Measurements from ENCODE around the gene SIRT3. TPM values are rescaled to one million over a fixed set of nuclear protein-coding genes. Genes with fewer than 3 reads are reported as not detected.

SIRT3 gene
- total RNA-seq, 3 donors from 2014 or later (not counting 1 experiment from before 2014, with no cell fraction given): 20.1 to 24.2 (median 21.2) TPM

GRCh38 chr11:236774-237767 is 929 bp upstream of the SIRT3 start, which contains the start of gene PSMD13:
PSMD13 (plus strand) TSS chr11:236976; CDS start chr11:237050, 74 bp downstream.
- peak within 1 kb of the TSS; percentile 98 for H3K27ac Mint-ChIP-seq
- H3K4me3 Mint-ChIP-seq: peak within 1 kb of the TSS; percentile 97
- Histone ChIP-seq H3K27me3 (ENCODE audit: control insufficient read depth, insufficient read depth, low read length) (no peaks in the 10 kb centered on the region), H3K4me1 (ENCODE audit: control insufficient read depth, insufficient read depth, low read length) (peaks cover 20% of the 10 kb centered on the region), H3K4me3 (ENCODE audit: low read length) (peak within 1 kb of the TSS; percentile 99), H3K36me3 (ENCODE audit: control insufficient read depth, insufficient read depth, low read length) (peaks cover 13% of the 10 kb centered on the region), H3K27ac (ENCODE audit: low read length) (peak within 1 kb of the TSS; percentile 100), H3K9me3 (ENCODE audit: control insufficient read depth, insufficient read depth, low read length) (no peaks in the 10 kb centered on the region)
- peak; percentile 76 to 90 (median 79) for ATAC-seq
- no peaks in the 10 kb centered on the region for H3K9me3 Mint-ChIP-seq
- intact Hi-C loops (cut with micrococcal nuclease): loop anchor here (1.0 to 5.0 kb wide), 4 partner anchors 30 to 280 kb away; partner anchors contain the start of genes BET1L, PTDSS2 and RIC8A
- peak; percentile 87 to 94 for DNase-seq
- WGBS (ENCODE audit: insufficient coverage): under 1% methylated on average over 62 of the region's 62 CpGs
- peaks cover 5% of the 10 kb centered on the region for H3K36me3 Mint-ChIP-seq
- H3K4me1 Mint-ChIP-seq: peaks cover 38 to 42% of the 10 kb centered on the region in 2 donors
- TF ChIP-seq CTCF (IDR thresholded peaks at IDR 0.05): no peak
- no peaks in the 10 kb centered on the region for H3K27me3 Mint-ChIP-seq (ENCODE audit: low read depth in 2 of 2)

- peak overlapping the region; percentile 98 for H3K27ac Mint-ChIP-seq
- no peaks in the 10 kb centered on the region for H3K9me3 Mint-ChIP-seq
- ATAC-seq: peak; percentile 30 to 51 (median 50)
- Histone ChIP-seq H3K27ac (ENCODE audit: low read length) (peak overlapping the region; percentile 97), H3K27me3 (ENCODE audit: control insufficient read depth, insufficient read depth, low read length) (no peaks in the 10 kb centered on the region), H3K4me3 (ENCODE audit: low read length) (peak overlapping the region; percentile 90), H3K4me1 (ENCODE audit: control insufficient read depth, insufficient read depth, low read length) (peaks cover 20% of the 10 kb centered on the region), H3K36me3 (ENCODE audit: control insufficient read depth, insufficient read depth, low read length) (peaks cover 4% of the 10 kb centered on the region), H3K9me3 (ENCODE audit: control insufficient read depth, insufficient read depth, low read length) (no peaks in the 10 kb centered on the region)
- peak in 1 of 2 donors; percentile 89 for DNase-seq
- H3K4me1 Mint-ChIP-seq: peaks cover 33 to 35% of the 10 kb centered on the region in 2 donors
- peak overlapping the region; percentile 86 for H3K4me3 Mint-ChIP-seq
- WGBS (ENCODE audit: insufficient coverage): 9% methylated on average over 13 of the region's 13 CpGs
- H3K27me3 Mint-ChIP-seq (ENCODE audit: low read depth in 2 of 2): no peaks in the 10 kb centered on the region
- no peak for TF ChIP-seq CTCF (IDR thresholded peaks at IDR 0.05)
- H3K36me3 Mint-ChIP-seq: no peaks in the 10 kb centered on the region
- intact Hi-C loops (cut with micrococcal nuclease): loop anchor here (5.0 kb wide), 1 partner anchor 282 kb away; no protein-coding TSS in a partner anchor
Observed at GRCh38 chr11:235609-235996, 539 bp downstream of the SIRT3 start.

- DNase-seq: no peak
- TF ChIP-seq CTCF (IDR thresholded peaks at IDR 0.05): no peak
- H3K9me3 ChIP-seq (ENCODE audit: control insufficient read depth, insufficient read depth, low read length): no peaks in the 10 kb centered on the region
- peaks cover 6% of the 10 kb centered on the region for H3K36me3 ChIP-seq (ENCODE audit: control insufficient read depth, insufficient read depth, low read length)
- H3K4me3 Mint-ChIP-seq: peak overlapping the region; percentile 86
- 92% methylated on average over 8 of the region's 8 CpGs for WGBS (ENCODE audit: insufficient coverage)
- H3K9me3 Mint-ChIP-seq: no peaks in the 10 kb centered on the region
- ATAC-seq: no peak
- H3K27ac Mint-ChIP-seq: peak overlapping the region; percentile 98
- intact Hi-C loops (cut with micrococcal nuclease): loop anchor here (5.0 kb wide), 1 partner anchor 282 kb away; no protein-coding TSS in a partner anchor
- no peaks in the 10 kb centered on the region for H3K27me3 Mint-ChIP-seq (ENCODE audit: low read depth in 2 of 2)
- H3K4me3 ChIP-seq (ENCODE audit: low read length): peak overlapping the region; percentile 90
- peaks cover 33 to 35% of the 10 kb centered on the region in 2 donors for H3K4me1 Mint-ChIP-seq
- no peaks in the 10 kb centered on the region for H3K27me3 ChIP-seq (ENCODE audit: control insufficient read depth, insufficient read depth, low read length)
- peak overlapping the region; percentile 97 for H3K27ac ChIP-seq (ENCODE audit: low read length)
- H3K4me1 ChIP-seq (ENCODE audit: control insufficient read depth, insufficient read depth, low read length): peaks cover 20% of the 10 kb centered on the region
- no peaks in the 10 kb centered on the region for H3K36me3 Mint-ChIP-seq
Observed at GRCh38 chr11:235180-235579, 962 bp downstream of the SIRT3 start.

Measured in natural killer cell (primary cell).